Measurements from ENCODE around the gene TMEM44. TPM values are rescaled to one million over a fixed set of nuclear protein-coding genes. Genes with fewer than 3 reads are reported as not detected.
A peak's percentile ranks its signal among the peaks of the same experiment; 100 is the strongest.
"Not testable (repeated sequence)": the region's sequence is repeated elsewhere in the genome, so short reads cannot be mapped to it uniquely, and the experiment has no call there.

TMEM44 gene
- polyA plus RNA-seq, 3 donors, result 18.7 to 23.1 (median 19.0) TPM

GRCh38 chr3:194658477-194659242 lies 25.4 kb upstream of the TMEM44 start:
- no peak for DNase-seq (ENCODE audit: extremely low read depth in 1 of 11, low read depth in 9 of 11, low spot score in 4 of 11)

- DNase-seq (ENCODE audit: extremely low read depth in 1 of 11, low read depth in 9 of 11, low spot score in 4 of 11), result no peak
Measured at GRCh38 chr3:194657439-194657838, 24.2 kb upstream of the TMEM44 start.

GRCh38 chr3:194654443-194654842 lies 21.2 kb upstream of the TMEM44 start:
- no peak for DNase-seq (ENCODE audit: extremely low read depth in 1 of 11, low read depth in 9 of 11, low spot score in 4 of 11)

- no peak for DNase-seq (ENCODE audit: extremely low read depth in 1 of 11, low read depth in 9 of 11, low spot score in 4 of 11)
Measured at GRCh38 chr3:194647747-194648146, 14.5 kb upstream of the TMEM44 start.

- no peak for DNase-seq (ENCODE audit: extremely low read depth in 1 of 11, low read depth in 9 of 11, low spot score in 4 of 11)
Measured at GRCh38 chr3:194642769-194643168, 9.6 kb upstream of the TMEM44 start.

GRCh38 chr3:194640829-194641228 lies 7.6 kb upstream of the TMEM44 start:
- DNase-seq (ENCODE audit: extremely low read depth in 1 of 11, low read depth in 9 of 11, low spot score in 4 of 11), result no peak

GRCh38 chr3:194638991-194639605 lies 5.9 kb upstream of the TMEM44 start:
- no peak for DNase-seq (ENCODE audit: extremely low read depth in 1 of 11, low read depth in 9 of 11, low spot score in 4 of 11)

- no peak for DNase-seq (ENCODE audit: extremely low read depth in 1 of 11, low read depth in 9 of 11, low spot score in 4 of 11)
Measured at GRCh38 chr3:194637541-194638400, 4.6 kb upstream of the TMEM44 start.

- no peak for DNase-seq (ENCODE audit: extremely low read depth in 1 of 11, low read depth in 9 of 11, low spot score in 4 of 11)
Measured at GRCh38 chr3:194637066-194637465, 3.8 kb upstream of the TMEM44 start.

GRCh38 chr3:194632809-194633348 lies 340 bp downstream of the TMEM44 start:
- DNase-seq (ENCODE audit: extremely low read depth in 1 of 11, low read depth in 9 of 11, low spot score in 4 of 11), result peak in 5 of 11 donors; percentile 18 to 36 (median 23)

GRCh38 chr3:194632226-194632808 lies 902 bp downstream of the TMEM44 start:
- DNase-seq (ENCODE audit: extremely low read depth in 1 of 11, low read depth in 9 of 11, low spot score in 4 of 11), result no peak

- no peak for DNase-seq (ENCODE audit: extremely low read depth in 1 of 11, low read depth in 9 of 11, low spot score in 4 of 11)
Measured at GRCh38 chr3:194631696-194632095, 1.5 kb downstream of the TMEM44 start.

- not testable (repeated sequence) for DNase-seq (ENCODE audit: extremely low read depth in 1 of 11, low read depth in 9 of 11, low spot score in 4 of 11)
Measured at GRCh38 chr3:194630681-194631080, 2.5 kb downstream of the TMEM44 start.

- DNase-seq (ENCODE audit: extremely low read depth in 1 of 11, low read depth in 9 of 11, low spot score in 4 of 11), result no peak
Measured at GRCh38 chr3:194624956-194625355, 8.3 kb downstream of the TMEM44 start.

- DNase-seq (ENCODE audit: extremely low read depth in 1 of 11, low read depth in 9 of 11, low spot score in 4 of 11), result no peak
Measured at GRCh38 chr3:194623449-194624290, 9.5 kb downstream of the TMEM44 start.

- DNase-seq (ENCODE audit: extremely low read depth in 1 of 11, low read depth in 9 of 11, low spot score in 4 of 11), result no peak
Measured at GRCh38 chr3:194622621-194623340, 10.4 kb downstream of the TMEM44 start.

GRCh38 chr3:194621947-194622346 lies 11.3 kb downstream of the TMEM44 start:
- no peak for DNase-seq (ENCODE audit: extremely low read depth in 1 of 11, low read depth in 9 of 11, low spot score in 4 of 11)

- DNase-seq (ENCODE audit: extremely low read depth in 1 of 11, low read depth in 9 of 11, low spot score in 4 of 11), result no peak
Measured at GRCh38 chr3:194620196-194620595, 13.0 kb downstream of the TMEM44 start.
